Lung microvascular endothelial cell (primary cell): ENCODE measurements around the gene CLDN34. TPM values are rescaled to one million over a fixed set of nuclear protein-coding genes. Genes with fewer than 3 reads are reported as not detected.

Experiments used
- DNase-seq, 2 donors: peaks; one replicate each; pipeline versions ENCODE4 v3.0.0 to v3.0.0-alpha.2; 2010; ENCODE audit warnings: low read depth in 2 of 2
- total RNA-seq: library from RNA; depleted of rRNA; stranded (reverse); fragments of >200 nt; gene quantifications from 2 replicates; pipeline ENCODE4 v1.2.1, GENCODE V29; 2014

CLDN34 gene, protein sequence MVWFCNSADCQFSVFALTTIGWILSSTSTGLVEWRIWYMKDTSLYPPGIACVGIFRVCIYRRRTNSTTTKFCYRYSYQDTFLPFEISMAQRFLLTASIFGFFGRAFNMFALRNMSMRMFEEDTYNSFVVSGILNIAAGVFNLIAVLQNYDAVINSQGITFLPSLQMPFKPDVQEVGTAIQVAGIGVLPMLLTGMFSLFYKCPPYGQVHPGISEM
- under 0.01 and 0.20 TPM in 2 replicates for total RNA-seq

DNA sequence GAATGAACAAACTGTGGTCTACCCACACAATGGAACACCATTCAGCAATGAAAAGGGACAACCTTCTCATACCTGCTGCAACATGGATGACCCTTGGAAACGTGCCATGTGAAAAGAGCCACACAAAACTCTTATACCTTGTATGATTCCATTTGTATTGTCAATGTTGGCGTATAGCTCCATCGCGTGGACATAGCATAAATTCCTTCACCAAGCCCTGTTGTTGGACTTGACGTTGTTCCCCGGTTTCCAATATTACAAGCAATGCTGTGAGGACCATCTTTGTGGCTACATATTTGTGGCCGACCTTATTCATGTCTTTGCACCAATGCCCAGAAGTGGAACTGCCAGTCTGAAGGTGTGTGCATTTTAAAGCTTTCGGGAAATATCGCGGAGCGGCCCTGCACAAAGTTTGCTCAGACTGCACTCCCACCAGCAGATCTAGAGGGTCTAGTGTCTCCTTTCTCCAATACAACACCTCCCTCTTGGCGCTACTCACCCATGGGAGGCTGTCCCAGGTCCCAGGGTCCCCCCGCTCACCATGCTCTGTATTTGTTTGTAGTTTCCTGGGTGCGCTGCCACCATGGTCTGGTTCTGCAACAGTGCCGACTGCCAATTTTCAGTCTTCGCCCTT lies at the start of gene CLDN34:
Gene CLDN34 (plus strand): TSS at position 584 of the 634 bp plus-strand sequence. CDS start 0 bp downstream, at position 584.
- DNase-seq: peak in 1 of 2 donors; percentile 61

DNA sequence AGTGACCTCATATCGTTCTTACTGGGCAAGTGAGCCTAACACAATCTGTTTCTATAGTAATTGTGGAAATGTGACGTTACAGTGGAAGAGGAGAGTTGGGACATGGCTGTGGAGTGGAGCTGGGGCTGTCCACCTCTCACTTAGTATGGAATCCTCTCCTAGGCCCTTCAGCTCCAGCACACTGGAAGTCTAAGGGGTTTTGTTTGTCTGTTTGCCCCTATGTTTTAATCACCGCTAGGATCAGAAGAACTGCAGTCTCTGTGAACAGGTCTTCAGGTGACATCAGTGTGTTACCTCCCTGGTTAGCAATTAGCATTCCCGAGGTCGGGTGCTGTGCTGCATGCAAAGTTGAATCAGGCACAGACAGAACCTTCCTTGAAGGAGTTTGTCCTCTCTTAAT lies 49.3 kb upstream of the CLDN34 start:
- DNase-seq: peak in 1 of 2 donors; percentile 25

DNA sequence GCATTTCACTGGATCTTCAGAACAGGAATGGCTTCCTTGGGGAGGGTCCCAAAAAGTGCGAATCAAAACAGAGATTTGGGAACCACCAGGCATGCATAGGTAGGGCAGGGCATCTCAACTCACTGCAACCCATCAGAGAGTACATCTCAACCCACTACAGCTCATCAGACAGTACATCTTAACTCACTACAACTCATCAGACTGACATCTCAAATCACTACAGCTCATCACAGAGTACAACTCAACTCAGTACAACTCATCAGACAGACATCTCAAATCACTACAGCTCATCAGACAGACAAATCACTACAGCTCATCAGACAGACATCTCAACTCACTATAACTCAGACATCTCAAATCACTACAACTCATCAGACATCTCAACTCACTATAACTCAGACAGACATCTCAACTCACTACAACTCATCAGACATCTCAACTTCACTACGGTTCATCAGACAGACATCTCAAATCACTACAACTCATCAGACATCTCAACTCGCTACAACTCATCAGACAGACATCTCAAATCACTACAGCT lies 47.5 kb upstream of the CLDN34 start:
- DNase-seq: no peak

DNA sequence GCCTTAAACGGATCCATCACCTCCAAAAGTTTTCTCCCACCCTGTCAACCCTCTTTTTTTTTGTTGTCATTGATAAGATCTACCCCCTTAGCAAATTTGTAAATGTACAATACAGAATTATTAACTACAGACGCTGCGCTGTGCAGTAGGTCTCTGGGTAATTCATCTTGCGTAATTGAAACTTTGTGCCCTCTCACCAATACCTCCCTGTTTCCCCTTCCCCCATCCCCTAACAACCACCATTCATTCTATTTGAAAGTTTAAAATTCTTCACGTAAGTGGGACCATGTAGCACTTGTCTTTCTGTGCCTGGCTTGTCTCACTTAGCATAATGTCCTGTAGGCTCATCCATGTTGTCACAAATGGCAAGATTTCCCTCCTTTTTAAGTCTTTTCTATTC lies 45.8 kb upstream of the CLDN34 start:
- DNase-seq: no peak

DNA sequence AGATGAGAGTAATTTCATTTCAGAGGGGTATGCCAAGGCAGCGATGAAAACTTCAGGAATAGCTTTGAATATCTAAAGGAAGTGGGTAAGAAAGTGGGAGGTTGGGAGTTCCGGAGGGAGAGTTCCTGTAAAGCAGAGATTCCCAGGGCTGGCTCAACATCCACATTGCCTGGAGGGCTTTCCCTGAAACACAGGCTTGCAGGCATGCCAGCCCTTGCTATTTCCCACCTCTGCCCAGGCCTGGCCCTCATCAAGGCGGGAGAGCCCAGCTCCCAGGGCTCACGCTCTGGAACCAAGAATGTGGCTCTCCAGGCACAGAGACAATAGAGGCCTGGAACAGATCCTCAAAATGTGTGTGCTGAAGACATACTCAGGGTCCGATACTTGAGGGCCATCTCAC lies 43.8 kb upstream of the CLDN34 start:
- DNase-seq: peak in 1 of 2 donors; percentile 10

DNA sequence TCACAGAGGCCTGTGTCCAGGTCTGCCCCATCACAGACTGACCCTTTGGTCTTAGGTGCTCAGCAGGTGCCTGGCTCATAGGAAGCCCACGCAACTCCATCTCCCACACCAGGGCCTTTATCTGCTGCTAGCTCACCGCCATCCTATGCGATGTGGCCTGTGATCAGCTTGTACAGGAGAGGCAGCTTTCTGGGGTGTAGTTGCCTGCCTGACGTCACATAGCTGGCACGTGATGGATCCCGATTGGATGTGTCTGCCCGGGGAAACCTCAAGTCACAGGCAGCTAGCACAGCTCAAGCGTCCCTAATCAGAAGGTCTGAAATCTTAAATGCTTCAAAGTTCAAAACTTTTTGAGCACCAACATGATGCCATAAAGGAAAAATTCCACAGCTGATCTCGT lies 41.2 kb upstream of the CLDN34 start:
- DNase-seq: no peak

DNA sequence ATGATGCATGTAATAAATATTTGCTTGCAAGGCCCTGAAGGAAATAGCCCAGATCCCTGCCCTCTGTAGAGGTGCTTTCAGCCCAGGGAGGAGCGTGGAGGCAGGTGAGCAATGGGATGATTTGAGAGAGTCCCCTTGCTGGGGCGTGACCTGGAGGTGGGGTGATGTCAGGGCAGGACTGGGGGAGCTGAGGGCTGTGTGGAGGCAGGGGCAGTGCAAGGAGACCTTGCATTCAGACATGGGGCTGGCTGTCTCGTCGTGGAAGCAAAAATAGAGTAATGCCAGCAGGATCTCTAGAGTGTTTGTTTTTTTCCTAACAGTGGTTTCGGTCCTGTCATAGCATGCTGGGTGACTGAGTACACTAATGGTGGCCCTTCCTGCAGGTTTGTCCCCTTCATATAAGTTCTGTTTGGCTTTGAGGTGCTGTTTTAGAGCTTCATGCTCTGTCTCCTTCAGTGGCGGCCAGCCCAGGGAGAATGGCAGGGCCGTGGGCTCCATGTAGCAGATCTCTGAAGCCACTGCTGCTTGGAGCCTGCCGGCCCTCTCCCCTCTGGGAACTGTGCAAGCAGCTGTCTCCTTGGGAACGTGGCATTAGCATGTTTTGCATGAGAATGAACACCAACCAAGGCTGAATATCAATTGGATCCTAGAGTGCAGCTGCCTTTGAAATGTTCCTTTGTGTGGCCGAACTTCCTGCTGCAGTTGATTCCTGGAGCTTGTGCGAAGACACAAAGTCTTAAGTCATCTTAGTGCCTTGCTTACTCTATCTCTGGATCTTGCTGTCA lies 39.3 kb upstream of the CLDN34 start:
- DNase-seq: no peak

DNA sequence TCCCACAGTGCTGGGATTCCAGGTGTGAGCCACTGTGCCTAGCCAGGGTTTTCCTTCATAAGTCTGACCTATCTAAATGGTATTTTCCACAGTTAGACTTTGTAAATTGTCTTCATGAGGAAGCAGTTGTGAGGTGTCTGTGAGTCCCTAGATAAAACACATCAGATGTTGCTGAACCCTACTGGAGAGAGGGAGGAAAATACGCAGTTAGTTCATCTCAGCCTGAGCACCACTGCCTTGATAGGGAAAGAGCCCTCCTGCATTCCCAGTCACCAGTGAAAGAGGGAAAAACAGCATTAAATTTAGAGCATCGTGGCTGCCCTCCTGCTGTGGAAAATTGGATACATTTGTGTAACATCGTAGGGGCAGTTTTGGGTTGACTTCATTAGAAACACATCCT lies 31.7 kb upstream of the CLDN34 start:
- no peak for DNase-seq

DNA sequence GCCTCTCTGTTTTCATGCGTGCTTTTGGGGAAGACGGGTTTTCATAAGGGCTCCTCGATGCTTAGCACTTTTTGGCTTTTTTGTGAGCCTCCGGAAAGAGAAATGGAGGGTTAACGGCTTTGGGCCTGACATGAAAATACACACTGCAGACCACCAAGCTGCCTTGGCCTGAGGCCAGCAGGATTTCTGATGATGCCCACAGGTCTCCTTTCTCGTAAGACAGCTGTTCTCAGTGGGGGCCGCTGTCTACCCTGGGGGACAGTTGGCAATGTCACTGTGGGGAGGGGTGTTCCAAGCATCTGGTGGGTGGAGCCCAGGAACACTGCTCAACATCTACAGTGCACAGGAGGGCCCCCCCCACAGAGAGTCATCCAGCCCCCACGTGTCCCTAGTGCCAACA lies 29.4 kb upstream of the CLDN34 start:
- no peak for DNase-seq

DNA sequence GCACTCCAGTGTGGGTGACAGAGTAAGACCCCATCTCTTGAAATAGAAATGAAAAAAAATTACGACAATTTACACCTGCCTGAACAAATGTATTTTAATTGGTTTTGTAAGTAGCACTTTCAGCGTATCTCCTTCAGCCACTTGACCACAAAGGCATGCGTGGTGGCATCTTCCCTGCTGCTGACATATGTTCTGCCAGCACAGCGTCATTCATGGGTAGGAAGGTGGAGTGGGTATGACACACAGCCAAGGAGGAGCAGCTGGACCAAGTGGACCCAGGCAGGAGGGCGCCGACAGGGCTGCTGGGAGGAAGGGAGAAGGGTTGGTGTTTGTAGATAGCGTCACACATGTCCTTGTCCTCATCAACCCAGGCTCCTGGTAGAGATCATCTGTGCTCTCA lies 28.6 kb upstream of the CLDN34 start:
- no peak for DNase-seq

DNA sequence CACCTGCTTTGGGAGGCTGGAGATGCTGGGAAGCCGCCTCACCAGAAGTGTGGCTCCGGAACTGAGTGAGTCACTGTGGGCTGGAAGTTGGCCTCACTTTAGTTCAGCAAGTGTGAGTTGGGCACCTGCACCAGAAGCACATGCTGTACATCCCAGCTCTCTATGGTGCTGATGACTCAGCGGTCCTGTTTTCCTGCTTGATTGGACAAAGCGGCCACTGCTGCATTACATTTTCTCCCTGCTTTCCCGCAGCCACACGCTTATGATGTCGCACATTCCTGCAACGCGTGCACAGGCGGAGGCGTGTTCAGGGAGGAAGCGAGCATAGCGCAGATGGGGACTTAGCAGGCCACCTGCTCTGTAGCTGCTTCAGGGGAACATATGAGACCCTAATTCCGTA lies 26.7 kb upstream of the CLDN34 start:
- peak; percentile 69 to 89 for DNase-seq

DNA sequence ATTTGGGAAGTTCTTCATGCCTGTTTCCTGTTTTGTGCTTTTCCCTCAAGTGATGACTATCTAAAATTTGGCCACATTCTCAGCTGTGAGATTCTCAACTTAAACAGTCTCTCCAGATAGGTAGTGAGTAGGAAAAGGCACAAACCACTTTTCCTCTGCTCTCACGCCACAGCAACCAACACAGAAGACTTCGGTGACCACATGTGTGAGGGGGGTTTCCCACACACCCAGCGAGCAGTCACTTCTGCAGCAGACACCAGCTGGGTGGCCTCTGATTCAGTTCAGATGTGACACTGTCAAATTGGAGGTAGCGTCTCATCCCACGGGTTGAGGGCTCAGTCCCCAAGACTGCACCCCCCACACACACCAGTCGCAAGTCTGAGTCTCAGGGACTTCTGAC lies 25.1 kb upstream of the CLDN34 start:
- DNase-seq: peak in 1 of 2 donors; percentile 2

DNA sequence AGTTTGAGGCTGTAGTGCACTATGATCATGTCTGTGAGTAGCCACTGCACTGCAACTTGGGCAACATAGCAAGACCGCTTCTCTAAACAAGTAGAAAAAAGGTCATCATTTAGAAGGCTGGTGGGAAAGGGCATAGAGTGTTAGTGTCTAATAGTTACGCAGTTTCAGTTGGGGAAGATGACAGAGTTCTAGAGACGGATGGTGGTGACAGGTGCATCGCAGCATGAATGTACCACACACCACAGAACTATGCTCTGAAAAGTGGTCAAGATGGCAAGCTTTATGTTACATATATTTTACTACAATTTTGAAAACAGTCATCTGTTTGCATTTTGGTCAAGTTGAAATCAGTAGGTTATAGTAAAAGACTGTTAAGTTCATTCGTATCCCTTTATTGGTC lies 23.7 kb upstream of the CLDN34 start:
- no peak for DNase-seq

DNA sequence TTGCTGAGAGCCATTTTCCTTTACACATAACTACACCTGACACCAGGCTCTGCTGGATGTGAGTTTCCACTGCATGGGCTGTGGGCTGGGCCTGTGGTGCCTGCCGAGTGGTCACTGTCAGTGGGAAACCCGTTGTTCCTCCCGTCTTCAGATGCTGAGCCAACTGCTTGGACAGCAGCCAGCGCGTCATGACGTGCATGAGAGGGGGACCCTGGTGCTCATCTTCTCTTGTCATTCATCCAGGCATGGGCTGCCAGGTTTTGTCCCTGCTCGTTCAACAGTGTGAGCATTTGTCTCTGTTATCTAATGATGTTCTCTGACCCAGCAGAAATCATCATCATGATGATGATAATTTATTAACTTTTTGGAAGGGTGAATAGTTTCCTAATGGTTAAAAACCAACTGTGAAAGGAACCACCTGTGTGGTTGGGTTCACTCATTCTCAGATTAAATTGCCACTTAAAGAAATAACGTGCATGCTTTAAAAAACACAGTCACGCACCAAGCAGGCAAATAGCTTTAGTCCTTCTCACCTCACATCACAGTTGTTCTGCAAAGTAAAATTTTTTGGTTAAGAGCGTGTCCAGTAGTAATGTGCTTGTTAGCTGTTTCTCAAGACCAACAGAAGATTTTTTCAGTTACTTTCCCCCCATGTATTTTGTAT lies 19.9 kb upstream of the CLDN34 start:
- no peak for DNase-seq

DNA sequence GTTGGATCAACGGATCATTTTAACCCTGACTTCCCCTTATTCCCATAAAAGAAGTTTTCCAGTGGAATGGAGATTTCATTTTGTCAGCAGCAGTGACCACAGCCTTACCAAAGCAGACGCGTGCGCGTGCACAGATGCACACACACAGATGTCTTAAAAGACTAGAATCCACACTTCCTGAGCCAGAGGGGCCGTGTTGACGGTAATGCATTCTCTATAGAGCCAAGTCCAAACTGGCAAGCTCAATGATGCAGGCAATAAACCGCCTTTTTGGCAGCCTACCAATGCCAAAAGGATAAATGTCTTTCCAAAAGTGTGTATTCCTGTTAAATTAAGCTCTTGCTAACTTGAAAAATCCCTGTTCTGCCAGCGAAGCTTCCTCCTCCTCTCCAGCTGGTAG lies 18.8 kb upstream of the CLDN34 start:
- DNase-seq: no peak

DNA sequence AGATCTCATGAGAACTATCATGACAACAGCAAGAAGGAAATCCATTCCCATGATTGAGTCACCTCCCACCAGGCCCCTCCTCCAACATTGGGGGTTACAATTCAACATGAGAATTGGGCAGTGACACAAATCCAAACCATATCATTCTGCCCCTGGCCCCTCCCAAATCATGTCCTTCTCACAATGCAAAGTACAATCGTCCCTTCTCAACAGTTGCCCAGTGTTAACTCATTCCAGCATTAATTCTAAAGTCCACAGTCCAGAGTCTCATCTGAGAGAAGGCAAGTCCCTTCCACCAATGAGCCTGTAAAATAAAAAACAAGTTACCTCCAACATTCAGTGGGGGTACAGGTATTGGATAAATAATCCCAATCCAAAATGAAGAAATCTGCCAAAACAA lies 14.9 kb upstream of the CLDN34 start:
- DNase-seq: no peak

DNA sequence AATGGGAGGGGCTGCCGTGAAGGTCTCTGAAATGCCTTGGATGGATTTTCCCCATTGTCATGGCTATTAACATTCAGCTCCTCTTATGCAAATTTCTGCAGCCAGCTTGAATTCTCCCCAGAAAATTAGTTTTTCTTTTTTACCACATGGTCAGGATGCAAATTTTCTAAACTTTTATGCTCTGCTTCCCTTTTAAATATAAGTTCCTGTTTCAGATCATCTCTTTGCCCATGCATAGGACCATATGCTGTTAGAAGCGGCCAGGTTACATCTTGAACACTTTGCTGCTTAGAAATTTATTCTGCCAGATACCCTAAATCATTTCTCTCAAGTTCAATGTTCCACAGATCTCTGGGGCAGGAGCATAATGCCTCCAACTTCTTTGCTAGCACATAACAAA lies 13.8 kb upstream of the CLDN34 start:
- DNase-seq: no peak

DNA sequence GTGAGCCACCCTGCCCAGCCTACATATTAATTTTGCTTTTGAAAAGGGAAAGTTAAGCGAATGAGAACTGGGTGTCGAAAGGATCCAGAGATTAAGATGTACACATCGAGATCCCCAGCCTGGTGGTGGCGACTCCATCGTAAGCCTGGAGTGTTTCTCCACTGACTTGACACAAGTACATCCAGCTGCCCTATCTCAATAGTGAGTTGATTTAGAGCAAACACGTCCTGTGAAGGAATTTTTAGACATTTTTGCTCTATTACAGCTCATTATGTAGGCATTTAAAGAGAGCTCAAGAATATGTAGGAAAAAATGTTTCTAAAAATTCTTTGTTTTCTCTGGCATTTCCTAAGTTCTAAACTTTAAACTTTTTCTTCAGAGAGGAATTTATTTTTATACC lies 11.7 kb upstream of the CLDN34 start:
- DNase-seq: no peak

DNA sequence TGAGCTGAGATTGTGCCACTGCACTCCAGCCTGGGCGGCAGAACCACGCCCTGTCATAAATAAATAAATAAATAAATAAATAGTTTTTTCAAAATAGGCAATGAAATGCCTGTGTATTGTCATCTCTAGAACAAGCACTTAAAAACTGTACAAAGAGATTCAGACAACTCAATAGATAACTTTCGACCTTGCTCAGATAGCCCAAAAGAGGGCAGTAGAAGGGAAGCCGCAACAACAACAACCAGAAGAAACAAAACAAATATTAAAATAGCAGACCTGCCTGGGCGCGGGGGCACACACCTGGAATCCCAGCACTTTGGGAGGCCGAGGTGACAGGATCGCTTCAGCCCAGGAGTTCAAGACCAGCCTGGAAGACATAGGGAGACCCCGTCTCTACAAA lies 9.4 kb upstream of the CLDN34 start:
- no peak for DNase-seq

DNA sequence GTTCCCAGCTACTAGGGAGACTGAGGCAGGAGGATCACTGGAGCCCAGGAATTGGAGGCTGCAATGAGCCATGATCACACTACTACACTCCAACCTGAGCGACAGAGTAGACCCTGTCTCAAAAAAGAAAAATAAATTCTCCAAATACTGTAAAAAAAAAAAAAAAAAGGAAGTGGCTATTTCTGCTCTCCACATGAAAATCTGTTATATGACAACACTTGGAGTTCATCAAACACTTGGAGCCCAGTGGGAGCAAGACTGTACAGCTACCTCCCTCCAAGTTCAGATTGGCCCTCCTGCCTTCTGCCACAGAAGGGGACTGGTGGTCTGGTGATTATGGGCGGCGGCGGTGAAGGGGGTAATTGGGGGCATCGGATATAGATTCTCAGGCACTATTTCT lies 9.0 kb upstream of the CLDN34 start:
- DNase-seq: no peak

DNA sequence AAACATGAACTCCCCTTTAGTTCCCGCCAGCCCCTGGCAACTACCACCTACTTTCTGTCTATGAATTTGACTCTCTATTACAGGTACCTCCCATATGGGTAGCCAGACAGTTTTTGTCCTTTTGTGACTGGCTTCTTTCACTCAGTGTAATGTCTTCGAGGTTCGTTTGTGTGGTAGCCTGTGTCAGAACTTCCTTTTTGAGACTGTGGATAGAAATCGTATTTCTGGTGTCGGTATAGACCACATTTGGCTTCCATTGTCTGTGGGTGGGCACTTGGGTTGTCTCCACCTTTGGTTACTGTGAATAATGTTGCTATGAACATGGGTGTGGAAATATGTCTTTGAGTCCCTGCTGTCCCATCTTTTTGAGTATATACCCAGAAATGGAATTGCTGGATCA lies 5.4 kb upstream of the CLDN34 start:
- DNase-seq: no peak

DNA sequence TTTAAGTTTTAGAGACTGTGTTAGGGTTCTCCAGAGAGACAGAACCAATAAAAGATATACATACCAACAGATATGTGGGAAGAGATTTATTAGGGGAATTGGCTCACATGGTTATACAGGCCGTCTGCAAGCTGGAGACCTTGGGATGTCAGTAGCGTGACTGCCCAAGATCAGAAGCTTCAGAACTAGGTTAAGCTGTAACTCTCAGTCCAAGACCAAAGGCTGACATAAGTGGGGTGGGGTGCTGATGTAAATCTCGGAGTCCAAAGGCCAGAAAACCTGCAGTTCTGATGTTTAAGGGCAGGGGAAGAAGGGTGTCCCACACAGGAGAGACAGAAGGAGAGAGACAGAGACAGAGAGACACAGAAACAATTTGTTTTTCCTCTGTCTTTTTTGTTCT lies 10.5 kb downstream of the CLDN34 start:
- DNase-seq: no peak
